ENCODE measurements around the gene S100A2. TPM values are rescaled to one million over a fixed set of nuclear protein-coding genes. Genes with fewer than 3 reads are reported as not detected.
A peak's percentile ranks its signal among the peaks of the same experiment; 100 is the strongest.
"Not testable (repeated sequence)": the region's sequence is repeated elsewhere in the genome, so short reads cannot be mapped to it uniquely, and the experiment has no call there.

S100A2 gene
- total RNA-seq, 1 donor: 1.8 TPM

DNA sequence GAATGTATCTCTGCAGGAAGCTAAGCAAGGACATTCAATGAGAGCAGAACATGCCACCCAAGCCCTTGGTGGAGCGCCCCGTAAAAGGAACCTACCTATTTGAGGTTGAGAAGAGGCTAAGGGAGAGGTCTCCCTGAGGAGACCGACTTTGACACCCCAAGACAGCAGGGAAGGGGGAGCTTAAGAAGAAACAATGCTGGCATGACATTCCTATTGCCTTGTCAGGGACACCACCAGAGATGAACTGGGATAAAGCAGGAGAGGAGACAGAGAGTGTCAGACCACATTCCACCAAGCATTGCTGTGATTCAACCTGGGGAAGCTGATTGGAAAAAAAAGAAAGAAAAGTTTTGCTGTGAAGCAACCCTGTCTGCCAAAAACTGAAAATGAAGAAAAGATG is 13.3 kb upstream of the S100A2 start:
- Histone ChIP-seq H4K20me1 (ENCODE audit: insufficient read depth, low read length) (no peaks in the 10 kb centered on the region), H3K36me3 (ENCODE audit: insufficient read depth, low read length) (no peaks in the 10 kb centered on the region), H3K4me1 (ENCODE audit: insufficient read depth, low read length) (peaks cover 17% of the 10 kb centered on the region), H3K79me2 (ENCODE audit: insufficient read depth, low read length) (no peaks in the 10 kb centered on the region), H3K27me3 (ENCODE audit: insufficient read depth, low read length) (no peaks in the 10 kb centered on the region), H3K4me2 (ENCODE audit: insufficient read depth, low read length) (no peak overlapping the region), H3K27ac (ENCODE audit: low read depth, low read length) (no peak overlapping the region), H2AFZ (ENCODE audit: low read length) (no peak overlapping the region), H3K9me3 (ENCODE audit: low read depth, low read length) (no peaks in the 10 kb centered on the region), H3K4me3 (ENCODE audit: insufficient read depth, low read length) (no peak overlapping the region)
- TF ChIP-seq, protein P1, sequence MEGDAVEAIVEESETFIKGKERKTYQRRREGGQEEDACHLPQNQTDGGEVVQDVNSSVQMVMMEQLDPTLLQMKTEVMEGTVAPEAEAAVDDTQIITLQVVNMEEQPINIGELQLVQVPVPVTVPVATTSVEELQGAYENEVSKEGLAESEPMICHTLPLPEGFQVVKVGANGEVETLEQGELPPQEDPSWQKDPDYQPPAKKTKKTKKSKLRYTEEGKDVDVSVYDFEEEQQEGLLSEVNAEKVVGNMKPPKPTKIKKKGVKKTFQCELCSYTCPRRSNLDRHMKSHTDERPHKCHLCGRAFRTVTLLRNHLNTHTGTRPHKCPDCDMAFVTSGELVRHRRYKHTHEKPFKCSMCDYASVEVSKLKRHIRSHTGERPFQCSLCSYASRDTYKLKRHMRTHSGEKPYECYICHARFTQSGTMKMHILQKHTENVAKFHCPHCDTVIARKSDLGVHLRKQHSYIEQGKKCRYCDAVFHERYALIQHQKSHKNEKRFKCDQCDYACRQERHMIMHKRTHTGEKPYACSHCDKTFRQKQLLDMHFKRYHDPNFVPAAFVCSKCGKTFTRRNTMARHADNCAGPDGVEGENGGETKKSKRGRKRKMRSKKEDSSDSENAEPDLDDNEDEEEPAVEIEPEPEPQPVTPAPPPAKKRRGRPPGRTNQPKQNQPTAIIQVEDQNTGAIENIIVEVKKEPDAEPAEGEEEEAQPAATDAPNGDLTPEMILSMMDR (IDR thresholded peaks at IDR 0.05; ENCODE audit: extremely low read depth, low read depth, low read length): no peak
- DNase-seq (ENCODE audit: insufficient read length, low spot score, missing footprints): peak; percentile 52

DNA sequence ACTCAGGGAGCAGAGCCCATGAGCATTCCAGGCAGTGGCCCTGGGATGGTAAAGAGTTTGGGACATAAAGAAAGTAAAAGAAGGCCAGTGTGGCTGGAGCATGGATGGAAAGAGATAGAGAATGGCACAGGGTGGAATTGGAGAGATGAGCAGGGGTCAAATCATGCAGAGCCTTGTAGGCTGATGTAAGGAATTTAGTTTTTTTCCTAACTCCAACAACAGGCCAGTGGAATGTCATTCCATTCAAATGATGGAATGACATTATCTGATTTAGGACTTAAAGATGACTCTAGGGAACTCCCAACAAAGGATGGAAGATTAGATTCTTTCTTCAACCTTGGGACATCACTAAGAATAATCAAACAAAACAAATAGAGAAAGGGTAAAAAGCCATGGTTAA is 12.8 kb upstream of the S100A2 start:
- Histone ChIP-seq H3K27me3 (ENCODE audit: insufficient read depth, low read length) (no peaks in the 10 kb centered on the region), H3K4me2 (ENCODE audit: insufficient read depth, low read length) (peak overlapping the region; percentile 6), H3K79me2 (ENCODE audit: insufficient read depth, low read length) (no peaks in the 10 kb centered on the region), H3K4me1 (ENCODE audit: insufficient read depth, low read length) (peaks cover 16% of the 10 kb centered on the region), H3K9me3 (ENCODE audit: low read depth, low read length) (no peaks in the 10 kb centered on the region), H2AFZ (ENCODE audit: low read length) (no peak overlapping the region), H3K36me3 (ENCODE audit: insufficient read depth, low read length) (no peaks in the 10 kb centered on the region), H3K4me3 (ENCODE audit: insufficient read depth, low read length) (no peak overlapping the region), H4K20me1 (ENCODE audit: insufficient read depth, low read length) (no peaks in the 10 kb centered on the region), H3K27ac (ENCODE audit: low read depth, low read length) (no peak overlapping the region)
- TF ChIP-seq, protein P1 (IDR thresholded peaks at IDR 0.05; ENCODE audit: extremely low read depth, low read depth, low read length): no peak
- DNase-seq (ENCODE audit: insufficient read length, low spot score, missing footprints): peak; percentile 89

DNA sequence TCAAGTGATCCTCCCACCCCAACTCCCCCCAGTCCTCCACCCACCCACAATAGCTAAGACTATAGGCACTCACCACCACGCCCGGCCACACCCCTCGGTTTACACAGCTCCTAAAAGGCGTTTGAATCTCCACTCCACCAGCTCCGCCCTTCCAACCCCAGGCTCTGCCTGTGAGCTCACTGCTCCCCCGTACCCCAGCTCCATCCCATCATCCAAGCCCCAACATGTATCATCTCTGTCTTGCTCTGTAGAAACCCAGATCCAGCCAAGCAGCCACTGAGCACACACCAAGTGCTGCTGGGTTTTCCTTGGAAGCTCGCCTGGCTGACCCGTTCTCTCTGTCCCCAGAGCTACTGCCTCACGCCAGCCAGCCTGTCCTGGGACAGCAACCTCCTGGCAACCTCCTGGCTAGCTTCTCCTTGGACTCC is 12.0 kb upstream of the S100A2 start:
- TF ChIP-seq, protein P1 (IDR thresholded peaks at IDR 0.05; ENCODE audit: extremely low read depth, low read depth, low read length): no peak
- peak; percentile 86 for DNase-seq (ENCODE audit: insufficient read length, low spot score, missing footprints)
- no peaks in the 10 kb centered on the region for H3K36me3 ChIP-seq (ENCODE audit: insufficient read depth, low read length)
- H3K4me3 ChIP-seq (ENCODE audit: insufficient read depth, low read length): no peak overlapping the region
- H3K27ac ChIP-seq (ENCODE audit: low read depth, low read length): no peak overlapping the region
- H2AFZ ChIP-seq (ENCODE audit: low read length): peak overlapping the region; percentile 39
- peak overlapping the region; percentile 6 for H3K4me2 ChIP-seq (ENCODE audit: insufficient read depth, low read length)
- H3K27me3 ChIP-seq (ENCODE audit: insufficient read depth, low read length): no peaks in the 10 kb centered on the region
- no peaks in the 10 kb centered on the region for H4K20me1 ChIP-seq (ENCODE audit: insufficient read depth, low read length)
- H3K4me1 ChIP-seq (ENCODE audit: insufficient read depth, low read length): peaks cover 25% of the 10 kb centered on the region
- no peaks in the 10 kb centered on the region for H3K9me3 ChIP-seq (ENCODE audit: low read depth, low read length)
- no peaks in the 10 kb centered on the region for H3K79me2 ChIP-seq (ENCODE audit: insufficient read depth, low read length)

DNA sequence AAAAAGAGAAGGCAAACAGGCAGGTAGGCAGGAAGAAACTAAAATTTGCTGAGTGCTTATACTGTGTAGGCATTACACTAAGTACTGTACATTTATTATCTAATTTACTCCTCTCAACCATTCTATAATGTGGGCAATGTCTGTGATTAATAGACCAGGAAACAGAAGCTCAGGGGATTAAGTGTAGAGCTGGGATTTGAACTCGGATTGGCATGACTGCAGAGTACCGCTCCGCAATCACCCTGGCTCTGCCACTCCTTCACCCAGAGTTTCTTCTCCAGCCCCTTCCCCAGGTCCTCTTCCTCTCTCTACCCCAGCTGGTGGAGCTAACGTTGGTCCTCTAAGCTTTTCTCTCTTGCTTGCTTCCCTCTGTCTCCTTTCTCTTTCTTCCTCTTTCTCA is 11.5 kb upstream of the S100A2 start:
- H2AFZ ChIP-seq (ENCODE audit: low read length): no peak overlapping the region
- no peak overlapping the region for H3K4me2 ChIP-seq (ENCODE audit: insufficient read depth, low read length)
- no peaks in the 10 kb centered on the region for H4K20me1 ChIP-seq (ENCODE audit: insufficient read depth, low read length)
- H3K36me3 ChIP-seq (ENCODE audit: insufficient read depth, low read length): no peaks in the 10 kb centered on the region
- H3K27ac ChIP-seq (ENCODE audit: low read depth, low read length): no peak overlapping the region
- peaks cover 30% of the 10 kb centered on the region for H3K4me1 ChIP-seq (ENCODE audit: insufficient read depth, low read length)
- H3K9me3 ChIP-seq (ENCODE audit: low read depth, low read length): no peaks in the 10 kb centered on the region
- TF ChIP-seq, protein P1 (IDR thresholded peaks at IDR 0.05; ENCODE audit: extremely low read depth, low read depth, low read length): no peak
- H3K27me3 ChIP-seq (ENCODE audit: insufficient read depth, low read length): no peaks in the 10 kb centered on the region
- H3K79me2 ChIP-seq (ENCODE audit: insufficient read depth, low read length): no peaks in the 10 kb centered on the region
- H3K4me3 ChIP-seq (ENCODE audit: insufficient read depth, low read length): no peak overlapping the region
- DNase-seq (ENCODE audit: insufficient read length, low spot score, missing footprints): no peak

DNA sequence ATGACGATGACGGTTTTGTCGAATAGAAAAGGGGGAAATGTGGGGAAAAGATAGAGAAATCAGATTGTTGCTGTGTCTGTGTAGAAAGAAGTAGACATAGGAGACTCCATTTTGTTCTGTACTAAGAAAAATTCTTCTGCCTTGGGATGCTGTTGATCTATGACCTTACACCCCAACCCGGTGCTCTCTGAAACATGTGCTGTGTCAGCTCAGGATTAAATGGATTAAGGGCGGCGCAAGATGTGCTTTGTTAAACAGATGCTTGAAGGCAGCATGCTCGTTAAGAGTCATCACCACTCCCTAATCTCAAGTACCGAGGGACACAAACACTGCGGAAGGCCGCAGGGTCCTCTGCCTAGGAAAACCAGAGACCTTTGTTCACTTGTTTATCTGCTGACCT is 9.9 kb upstream of the S100A2 start:
- not testable (repeated sequence) for H4K20me1 ChIP-seq (ENCODE audit: insufficient read depth, low read length); DNase-seq (ENCODE audit: insufficient read length, low spot score, missing footprints)
- peaks cover 36% of the 10 kb centered on the region for H3K4me1 ChIP-seq (ENCODE audit: insufficient read depth, low read length)

DNA sequence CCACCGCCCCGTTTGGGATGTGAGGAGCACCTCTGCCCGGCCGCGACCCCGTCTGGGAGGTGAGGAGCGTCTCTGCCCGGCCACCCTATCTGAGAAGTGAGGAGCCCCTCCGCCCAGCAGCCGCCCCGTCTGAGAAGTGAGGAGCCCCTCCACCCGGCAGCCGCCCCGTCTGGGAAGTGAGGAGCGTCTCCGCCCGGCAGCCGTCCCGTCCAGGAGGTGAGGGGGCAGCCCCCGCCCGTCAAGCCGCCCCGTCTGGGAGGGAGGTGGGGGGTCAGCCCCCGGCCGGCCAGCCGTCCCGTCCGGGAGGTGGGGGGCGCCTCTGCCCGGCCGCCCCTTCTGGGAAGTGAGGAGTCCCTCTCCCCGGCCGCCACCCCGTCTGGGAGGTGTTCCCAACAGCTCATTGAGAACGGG is 9.4 kb upstream of the S100A2 start:
- H3K27ac ChIP-seq (ENCODE audit: low read depth, low read length); H3K79me2 ChIP-seq (ENCODE audit: insufficient read depth, low read length); H2AFZ ChIP-seq (ENCODE audit: low read length); H3K9me3 ChIP-seq (ENCODE audit: low read depth, low read length); H3K27me3 ChIP-seq (ENCODE audit: insufficient read depth, low read length); H3K36me3 ChIP-seq (ENCODE audit: insufficient read depth, low read length); H4K20me1 ChIP-seq (ENCODE audit: insufficient read depth, low read length); DNase-seq (ENCODE audit: insufficient read length, low spot score, missing footprints); H3K4me2 ChIP-seq (ENCODE audit: insufficient read depth, low read length); H3K4me3 ChIP-seq (ENCODE audit: insufficient read depth, low read length): not testable (repeated sequence)
- peaks cover 36% of the 10 kb centered on the region for H3K4me1 ChIP-seq (ENCODE audit: insufficient read depth, low read length)

More for the DNA sequence above, 9.9 kb upstream of the S100A2 start:
- H3K36me3 ChIP-seq (ENCODE audit: insufficient read depth, low read length); H3K4me2 ChIP-seq (ENCODE audit: insufficient read depth, low read length); H3K27ac ChIP-seq (ENCODE audit: low read depth, low read length); H3K27me3 ChIP-seq (ENCODE audit: insufficient read depth, low read length); H2AFZ ChIP-seq (ENCODE audit: low read length); H3K4me3 ChIP-seq (ENCODE audit: insufficient read depth, low read length); H3K9me3 ChIP-seq (ENCODE audit: low read depth, low read length); H3K79me2 ChIP-seq (ENCODE audit: insufficient read depth, low read length): not testable (repeated sequence)
